ENCODE results near the gene C19orf67.

GRCh38 chr19:14061081-14061749 is 24.4 kb downstream of the C19orf67 start:
- no peak for TF ChIP-seq CTCF (IDR thresholded peaks at IDR 0.05)
- TF ChIP-seq POLR2A (IDR thresholded peaks at IDR 0.05) = no peak
